Trophoblast cell (in vitro differentiated cells and primary cell): Measurements from ENCODE around the gene CD81.

Experiments
- DNase-seq, 2 donors: peaks; one replicate each; pipeline ENCODE4 v3.0.0-alpha.2; 2016
- H2AFZ ChIP-seq: 2 replicates; pipeline ENCODE4 v1.6.1; 2013; ENCODE audit warnings: low read length, moderate library complexity, mild to moderate bottlenecking; ENCODE audit not compliant: insufficient read depth, poor library complexity
- H2AK5ac ChIP-seq: 2 replicates; pipeline ENCODE4 v1.6.1; 2013; ENCODE audit warnings: mild to moderate bottlenecking, low read length
- H2BK120ac ChIP-seq: 2 replicates; pipeline ENCODE4 v1.6.1; 2013; ENCODE audit warnings: low read length, mild to moderate bottlenecking, moderate library complexity; ENCODE audit not compliant: insufficient read depth, poor library complexity
- H2BK12ac ChIP-seq: 2 replicates; pipeline ENCODE4 v1.6.1; 2013; ENCODE audit warnings: mild to moderate bottlenecking, low read length, moderate library complexity
- H2BK5ac ChIP-seq: 2 replicates; pipeline ENCODE4 v1.6.1; 2013; ENCODE audit warnings: low read length, low read depth, moderate library complexity, mild to moderate bottlenecking; ENCODE audit not compliant: poor library complexity
- H3K14ac ChIP-seq: 2 replicates; pipeline ENCODE4 v1.6.1; 2013; ENCODE audit warnings: mild to moderate bottlenecking, low read length
- H3K18ac ChIP-seq: 2 replicates; pipeline ENCODE4 v1.6.1; 2013; ENCODE audit warnings: mild to moderate bottlenecking, low read length
- H3K23ac ChIP-seq: 2 replicates; pipeline ENCODE4 v1.6.1; 2013; ENCODE audit warnings: low read length
- H3K27ac ChIP-seq: 2 replicates; pipeline ENCODE4 v1.5.1; 2013; ENCODE audit warnings: low read depth, mild to moderate bottlenecking, inconsistent platforms, low read length, moderate library complexity
- H3K27me3 ChIP-seq: 2 replicates; pipeline ENCODE4 v1.6.1; 2013; ENCODE audit warnings: inconsistent platforms, mild to moderate bottlenecking, low read length, moderate library complexity; ENCODE audit not compliant: insufficient read depth
- H3K36me3 ChIP-seq, 2 experiments: 1 replicate in 1 of 2; 2 replicates in 1 of 2; pipeline ENCODE4 v1.6.1; 2013; ENCODE audit warnings: low read length in 2 of 2, mild to moderate bottlenecking in 2 of 2, moderate library complexity in 1 of 2; ENCODE audit not compliant: insufficient read depth in 2 of 2, control insufficient read depth in 1 of 2
- H3K4ac ChIP-seq: 2 replicates; pipeline ENCODE4 v1.6.1; 2013; ENCODE audit warnings: low read depth, mild to moderate bottlenecking, low read length, moderate library complexity
- H3K4me1 ChIP-seq, 2 experiments: 1 replicate in 1 of 2; 2 replicates in 1 of 2; pipeline ENCODE4 v1.6.1; 2013; ENCODE audit warnings: low read length in 2 of 2, mild to moderate bottlenecking in 2 of 2, moderate library complexity in 1 of 2; ENCODE audit not compliant: insufficient read depth in 2 of 2, control insufficient read depth in 1 of 2
- H3K4me2 ChIP-seq: 2 replicates; pipeline ENCODE4 v1.6.1; 2013; ENCODE audit warnings: inconsistent platforms, mild to moderate bottlenecking, low read length, moderate library complexity
- H3K4me3 ChIP-seq: 2 replicates; pipeline ENCODE4 v1.5.1; 2013; ENCODE audit warnings: mild to moderate bottlenecking, low read depth, low read length, inconsistent platforms
- H3K79me1 ChIP-seq: one replicate; pipeline ENCODE4 v1.6.1; 2013; ENCODE audit warnings: low read length
- H3K79me2 ChIP-seq: 2 replicates; pipeline ENCODE4 v1.6.1; 2013; ENCODE audit warnings: low read length, mild to moderate bottlenecking; ENCODE audit not compliant: control insufficient read depth, insufficient read depth, poor library complexity
- H3K9ac ChIP-seq: 2 replicates; pipeline ENCODE4 v1.6.1; 2013; ENCODE audit warnings: mild to moderate bottlenecking, low read length
- H3K9me3 ChIP-seq: 2 replicates; pipeline ENCODE4 v1.6.1; 2013; ENCODE audit warnings: low read depth, mild to moderate bottlenecking, control low read depth, inconsistent platforms, low read length; ENCODE audit not compliant: insufficient read depth
- H4K12ac ChIP-seq: 2 replicates; pipeline ENCODE4 v1.6.1; 2013; ENCODE audit warnings: low read depth, mild to moderate bottlenecking, low read length, moderate library complexity
- H4K8ac ChIP-seq: 2 replicates; pipeline ENCODE4 v1.6.1; 2013; ENCODE audit warnings: low read depth, mild to moderate bottlenecking, low read length, moderate library complexity
- H4K91ac ChIP-seq: one replicate; pipeline ENCODE4 v1.6.1; 2013; ENCODE audit warnings: low read depth, mild to moderate bottlenecking, low read length, moderate library complexity
- WGBS: extraction: QIAGEN DNeasy Blood & Tissue Kit; methylation state at CpG from one replicate; pipeline ENCODE4 v1.1.7; 2013; ENCODE audit warnings: missing lambda C conversion rate; ENCODE audit not compliant: insufficient read length, insufficient coverage; ENCODE audit errors: extremely low coverage; 5-methylcytosine and 5-hydroxymethylcytosine counted together

The CD81 gene

DNA sequence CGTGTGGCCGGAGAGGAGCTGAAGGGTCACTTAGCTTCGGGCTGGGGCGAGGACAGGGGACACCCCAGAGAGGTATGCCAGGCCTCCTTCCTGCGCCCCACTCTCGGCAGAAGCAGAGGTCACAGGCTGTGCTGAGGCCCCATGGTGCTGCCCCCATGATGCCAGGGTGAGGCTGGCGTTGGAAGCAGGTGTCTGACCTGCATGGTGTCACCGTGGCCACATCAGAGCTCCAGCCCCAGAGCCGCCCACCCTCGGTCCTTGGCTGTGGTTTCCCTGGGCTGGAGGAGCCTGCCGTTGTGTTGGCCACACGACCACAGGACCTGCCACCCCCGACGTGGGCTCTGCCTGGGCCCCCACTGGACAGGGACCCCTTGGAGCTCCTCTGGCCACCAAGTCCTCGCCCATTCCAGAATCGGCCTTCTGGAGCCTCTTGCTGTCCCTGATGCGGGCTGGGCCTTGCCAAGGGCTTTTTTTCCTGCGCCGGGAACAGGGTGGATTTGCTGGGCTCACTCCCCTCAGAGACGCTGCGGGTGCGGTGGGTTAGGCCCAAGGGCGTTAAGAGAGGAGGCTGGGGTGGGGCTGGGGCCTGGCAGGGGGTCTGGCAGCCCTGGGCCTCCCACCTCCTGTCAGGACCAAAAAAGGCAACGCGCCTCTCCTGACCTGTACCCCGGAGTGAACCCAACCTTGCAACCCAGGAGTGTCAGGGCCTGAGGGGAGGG is 15.3 kb downstream of the CD81 start:
- H2BK5ac ChIP-seq, result no peak overlapping the region
- peaks cover 2 to 3% of the 10 kb centered on the region in 2 experiments for H3K4me1 ChIP-seq
- no peaks in the 10 kb centered on the region for H3K79me1 ChIP-seq
- DNase-seq, result no peak
- no peaks in the 10 kb centered on the region for H3K79me2 ChIP-seq
- no peak overlapping the region for H2AFZ ChIP-seq
- H4K12ac ChIP-seq, result no peak overlapping the region
- no peak overlapping the region for H2BK120ac ChIP-seq
- H3K4me3 ChIP-seq, result no peak overlapping the region
- no peak overlapping the region for H3K4ac ChIP-seq
- no peak overlapping the region for H3K27ac ChIP-seq
- no peak overlapping the region for H3K14ac ChIP-seq
- H2AK5ac ChIP-seq, result no peak overlapping the region
- no peak overlapping the region for H3K9ac ChIP-seq
- no peaks in the 10 kb centered on the region for H3K27me3 ChIP-seq
- peaks cover 60 to 63% of the 10 kb centered on the region in 2 experiments for H3K36me3 ChIP-seq
- H3K4me2 ChIP-seq, result no peak overlapping the region
- H3K23ac ChIP-seq, result no peak overlapping the region
- WGBS, result no CpG with 5 or more reads among the region's 26 CpGs
- H2BK12ac ChIP-seq, result no peak overlapping the region
- H3K9me3 ChIP-seq, result peaks cover 3% of the 10 kb centered on the region
- H4K8ac ChIP-seq, result no peak overlapping the region
- no peak overlapping the region for H4K91ac ChIP-seq
- peak overlapping the region; percentile 17 for H3K18ac ChIP-seq

DNA sequence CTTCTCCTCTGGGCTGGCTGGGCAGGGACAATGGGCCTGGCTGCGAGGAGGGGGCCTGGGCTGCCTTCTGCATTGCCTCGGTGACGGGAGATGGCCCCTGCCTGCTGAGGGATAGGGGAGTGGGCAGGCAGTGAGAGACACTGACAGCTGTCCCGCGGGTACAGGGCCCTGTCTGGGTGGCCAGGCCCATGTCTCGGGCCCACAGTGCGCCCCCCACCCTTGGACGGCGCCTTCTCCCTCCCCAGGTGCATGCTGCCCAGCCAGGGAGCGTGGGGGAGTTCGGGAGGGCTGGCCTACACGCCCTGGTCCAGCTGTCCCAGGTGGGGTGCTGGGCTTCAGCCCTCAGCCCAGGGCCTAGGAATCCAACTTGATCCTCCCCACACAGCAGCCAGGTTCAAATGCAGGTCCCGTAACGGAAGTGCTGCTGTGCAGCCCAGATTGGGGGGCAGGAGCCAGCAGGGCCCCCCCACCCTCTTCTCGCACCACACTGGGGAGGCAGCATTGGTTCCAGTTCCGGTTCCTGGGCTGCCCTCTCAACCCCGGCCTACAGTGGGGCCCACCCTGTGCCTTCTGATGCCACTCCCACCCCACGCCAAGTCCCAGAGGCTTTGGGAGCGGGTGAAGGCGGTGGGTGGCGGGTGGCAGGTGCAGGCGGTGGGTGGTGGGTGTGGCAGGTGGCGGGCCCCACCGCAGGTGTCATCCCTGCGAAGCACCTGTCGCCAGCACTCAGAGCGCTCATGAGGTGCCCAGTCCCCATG is 16.2 kb downstream of the CD81 start:
- H3K18ac ChIP-seq, result no peak overlapping the region
- H3K14ac ChIP-seq, result no peak overlapping the region

DNA sequence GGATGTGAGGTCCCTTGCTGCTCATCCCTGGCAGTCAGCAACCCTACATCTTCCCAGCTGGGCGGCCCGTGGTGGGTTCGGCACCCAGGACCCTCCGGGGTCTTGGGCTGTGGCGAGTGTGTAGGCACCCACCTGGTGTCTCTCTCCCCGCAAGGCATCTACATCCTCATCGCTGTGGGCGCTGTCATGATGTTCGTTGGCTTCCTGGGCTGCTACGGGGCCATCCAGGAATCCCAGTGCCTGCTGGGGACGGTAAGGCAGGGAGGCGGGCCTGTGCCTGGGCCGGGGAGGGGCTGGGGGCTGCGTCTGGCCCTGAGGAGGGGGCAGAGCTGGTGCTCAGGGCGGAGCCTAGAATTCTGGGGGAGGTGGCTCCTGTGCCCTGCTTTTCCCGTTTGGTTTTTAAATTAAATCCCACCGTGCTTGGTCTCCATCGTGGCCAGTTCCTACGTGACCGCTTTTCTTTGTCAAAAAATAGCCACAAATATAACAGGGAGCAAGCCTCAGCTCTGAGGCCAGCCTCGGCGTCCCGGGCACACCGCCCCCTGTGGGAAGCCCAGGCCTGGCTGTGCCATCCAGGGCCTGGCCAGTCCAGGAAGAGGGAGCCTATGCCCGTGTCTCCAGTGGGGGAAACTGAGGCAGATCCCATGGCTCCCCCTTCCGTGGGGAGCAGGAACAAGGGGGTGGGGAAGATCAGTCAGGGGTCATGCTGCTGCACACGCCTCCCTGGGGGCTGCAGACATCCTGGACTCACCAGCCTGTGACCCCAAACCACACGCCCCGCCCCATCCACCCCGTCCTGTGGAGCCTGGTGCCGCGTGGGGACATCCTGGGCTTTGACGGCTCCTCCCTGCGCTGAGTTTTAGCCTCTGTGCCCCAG is 17.1 kb downstream of the CD81 start:
- no peaks in the 10 kb centered on the region for H3K79me2 ChIP-seq
- no peak overlapping the region for H2BK12ac ChIP-seq
- H3K4me3 ChIP-seq, result no peak overlapping the region
- peaks cover 60 to 70% of the 10 kb centered on the region in 2 experiments for H3K36me3 ChIP-seq
- H3K9me3 ChIP-seq, result peaks cover 3% of the 10 kb centered on the region
- WGBS, result no CpG with 5 or more reads among the region's 34 CpGs
- H3K27ac ChIP-seq, result no peak overlapping the region
- H3K4ac ChIP-seq, result no peak overlapping the region
- H3K79me1 ChIP-seq, result no peaks in the 10 kb centered on the region
- H2AK5ac ChIP-seq, result no peak overlapping the region
- H3K27me3 ChIP-seq, result no peaks in the 10 kb centered on the region
- no peak overlapping the region for H3K4me2 ChIP-seq
- no peak overlapping the region for H4K8ac ChIP-seq
- no peak overlapping the region for H2AFZ ChIP-seq
- no peak overlapping the region for H3K23ac ChIP-seq
- H3K4me1 ChIP-seq, result peaks cover 2 to 3% of the 10 kb centered on the region in 2 experiments
- DNase-seq, result no peak
- H3K9ac ChIP-seq, result no peak overlapping the region
- no peak overlapping the region for H2BK5ac ChIP-seq
- no peak overlapping the region for H3K14ac ChIP-seq
- H3K18ac ChIP-seq, result no peak overlapping the region
- H4K12ac ChIP-seq, result no peak overlapping the region
- H2BK120ac ChIP-seq, result no peak overlapping the region
- no peak overlapping the region for H4K91ac ChIP-seq

More for the DNA sequence above, 16.2 kb downstream of the CD81 start:
- no peak overlapping the region for H2BK12ac ChIP-seq
- no peak overlapping the region for H3K9ac ChIP-seq
- H3K4me2 ChIP-seq, result no peak overlapping the region
- peaks cover 63 to 66% of the 10 kb centered on the region in 2 experiments for H3K36me3 ChIP-seq
- H2BK5ac ChIP-seq, result no peak overlapping the region
- DNase-seq, result no peak
- H3K27me3 ChIP-seq, result no peaks in the 10 kb centered on the region
- peaks cover 2 to 3% of the 10 kb centered on the region in 2 experiments for H3K4me1 ChIP-seq
- H3K79me2 ChIP-seq, result no peaks in the 10 kb centered on the region
- no peak overlapping the region for H3K4ac ChIP-seq
- no peak overlapping the region for H3K4me3 ChIP-seq
- no peak overlapping the region for H3K23ac ChIP-seq
- H3K27ac ChIP-seq, result no peak overlapping the region
- H3K79me1 ChIP-seq, result no peaks in the 10 kb centered on the region
- peaks cover 3% of the 10 kb centered on the region for H3K9me3 ChIP-seq
- H4K12ac ChIP-seq, result no peak overlapping the region
- WGBS, result no CpG with 5 or more reads among the region's 27 CpGs
- no peak overlapping the region for H2AFZ ChIP-seq
- no peak overlapping the region for H4K8ac ChIP-seq
- H2AK5ac ChIP-seq, result no peak overlapping the region
- H4K91ac ChIP-seq, result no peak overlapping the region
- no peak overlapping the region for H2BK120ac ChIP-seq

DNA sequence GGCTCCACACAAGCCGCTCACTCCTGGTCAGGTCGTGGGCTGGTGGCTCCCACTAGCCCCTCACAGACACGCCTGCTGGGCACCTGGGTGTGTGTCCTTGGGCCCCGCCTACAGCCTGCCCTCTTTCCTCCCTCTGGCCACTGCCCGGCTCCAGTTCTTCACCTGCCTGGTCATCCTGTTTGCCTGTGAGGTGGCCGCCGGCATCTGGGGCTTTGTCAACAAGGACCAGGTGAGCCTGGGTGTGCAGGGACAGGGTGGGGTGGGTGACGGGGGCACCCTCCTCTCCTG is 17.7 kb downstream of the CD81 start:
- Histone ChIP-seq H3K27me3 (no peaks in the 10 kb centered on the region), H4K8ac (no peak overlapping the region), H4K12ac (no peak overlapping the region), H2BK120ac (no peak overlapping the region), H3K79me2 (no peaks in the 10 kb centered on the region), H3K79me1 (peaks cover 3% of the 10 kb centered on the region), H3K9me3 (peaks cover 3% of the 10 kb centered on the region), H4K91ac (no peak overlapping the region), H3K4me2 (no peak overlapping the region), H2AK5ac (no peak overlapping the region), H3K27ac (no peak overlapping the region), H2AFZ (no peak overlapping the region), H3K23ac (no peak overlapping the region), H3K4ac (no peak overlapping the region), H3K4me1 (peaks cover 6 to 9% of the 10 kb centered on the region in 2 experiments), H3K4me3 (no peak overlapping the region), H3K36me3 (peaks cover 60 to 70% of the 10 kb centered on the region in 2 experiments), H3K9ac (no peak overlapping the region), H3K18ac (no peak overlapping the region), H2BK12ac (no peak overlapping the region), H2BK5ac (no peak overlapping the region), H3K14ac (no peak overlapping the region)
- WGBS, result no CpG with 5 or more reads among the region's 8 CpGs
- DNase-seq, result no peak
